Right lobe of liver (tissue), 4 donors: ENCODE measurements around the gene ARSA.
"Not testable (repeated sequence)": the region's sequence is repeated elsewhere in the genome, so short reads cannot be mapped to it uniquely, and the experiment has no call there.

ENCODE experiments used
- POLR2A ChIP-seq: fragments of 450-650 bp; IDR thresholded peaks from one replicate; pipeline ENCODE4 v1.6.1; 2017; ENCODE audit warnings: antibody characterized with exemption, mild to moderate bottlenecking
- TF ChIP-seq, protein P1 (sequence below), 4 donors: fragments of 200-600 bp in 3 of 4; fragments of 450-650 bp in 1 of 4; IDR thresholded peaks; one replicate each; pipeline versions ENCODE4 v1.5.1 to v1.8.0; 2016 to 2022; ENCODE audit warnings: antibody characterized with exemption in 4 of 4, mild to moderate bottlenecking in 2 of 4
- donor health status: DM: no; HTN: no; CAD: no.
- donor health status: DM: no; HTN: no; CAD: no.
- donor health status: DM: no; HTN: yes; CAD: no.

- TF ChIP-seq, protein P1, sequence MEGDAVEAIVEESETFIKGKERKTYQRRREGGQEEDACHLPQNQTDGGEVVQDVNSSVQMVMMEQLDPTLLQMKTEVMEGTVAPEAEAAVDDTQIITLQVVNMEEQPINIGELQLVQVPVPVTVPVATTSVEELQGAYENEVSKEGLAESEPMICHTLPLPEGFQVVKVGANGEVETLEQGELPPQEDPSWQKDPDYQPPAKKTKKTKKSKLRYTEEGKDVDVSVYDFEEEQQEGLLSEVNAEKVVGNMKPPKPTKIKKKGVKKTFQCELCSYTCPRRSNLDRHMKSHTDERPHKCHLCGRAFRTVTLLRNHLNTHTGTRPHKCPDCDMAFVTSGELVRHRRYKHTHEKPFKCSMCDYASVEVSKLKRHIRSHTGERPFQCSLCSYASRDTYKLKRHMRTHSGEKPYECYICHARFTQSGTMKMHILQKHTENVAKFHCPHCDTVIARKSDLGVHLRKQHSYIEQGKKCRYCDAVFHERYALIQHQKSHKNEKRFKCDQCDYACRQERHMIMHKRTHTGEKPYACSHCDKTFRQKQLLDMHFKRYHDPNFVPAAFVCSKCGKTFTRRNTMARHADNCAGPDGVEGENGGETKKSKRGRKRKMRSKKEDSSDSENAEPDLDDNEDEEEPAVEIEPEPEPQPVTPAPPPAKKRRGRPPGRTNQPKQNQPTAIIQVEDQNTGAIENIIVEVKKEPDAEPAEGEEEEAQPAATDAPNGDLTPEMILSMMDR (IDR thresholded peaks at IDR 0.05): not testable (repeated sequence)
- not testable (repeated sequence) for TF ChIP-seq POLR2A
Measured at GRCh38 chr22:50614296-50614695, 13.7 kb downstream of the ARSA start.
